Endothelial cell of umbilical vein (primary cell): ENCODE measurements around the gene SUDS3. TPM values are rescaled to one million over a fixed set of nuclear protein-coding genes. Genes with fewer than 3 reads are reported as not detected.

Source experiments
- BruUV-seq: library from RNA; stranded (reverse); fragments of 400-500 nt; replicated peaks from 2 replicates; lab custom pipeline; 2021; lab: Mats Ljungman, UMichigan
- CTCF ChIA-PET: fragments of 300-600, 350-600 bp; sonication (Branson Sonifier 250); formaldehyde crosslinking; loops from one replicate; lab custom pipeline; 2021; ENCODE audit warnings: antibody characterized with exemption, inconsistent platforms; lab: Charles Lee
- POLR2A ChIA-PET: fragments of 300-600, 350-600 bp; sonication (Branson Sonifier 250); formaldehyde crosslinking; loops from one replicate; lab custom pipeline; 2021; ENCODE audit warnings: antibody characterized with exemption, inconsistent platforms; lab: Charles Lee
- DNase-seq: peaks from one replicate; pipeline ENCODE4 v3.0.0-alpha.2; 2011; ENCODE audit warnings: low read depth, low spot score
- FAIRE-seq: peaks from 2 replicates; lab custom pipeline; 2011; peaks lifted over from hg19 to GRCh38; lab: Jason Lieb, UNC
- H2AFZ ChIP-seq: 2 replicates; pipeline ENCODE4 v1.6.0; 2012; ENCODE audit warnings: low read depth, low read length, control low read depth, inconsistent platforms
- H3K27ac ChIP-seq: 2 replicates; pipeline ENCODE4 v1.5.1; 2011; ENCODE audit warnings: low read depth, mild to moderate bottlenecking, control low read depth, low read length, moderate library complexity; ENCODE audit not compliant: insufficient read depth
- H3K27me3 ChIP-seq, 2 experiments: 2 replicates each; pipeline versions ENCODE4 v1.6.0 to v1.6.1; 2011; ENCODE audit warnings: low read length in 2 of 2, mixed read lengths in 1 of 2; ENCODE audit not compliant: control insufficient read depth in 2 of 2, insufficient read depth in 2 of 2
- H3K36me3 ChIP-seq, 2 experiments: 2 replicates in 1 of 2; 3 replicates in 1 of 2; pipeline ENCODE4 v1.5.1; 2011; ENCODE audit warnings: low read length in 2 of 2, mild to moderate bottlenecking in 1 of 2, moderate library complexity in 1 of 2; ENCODE audit not compliant: control insufficient read depth in 2 of 2, insufficient read depth in 2 of 2; ENCODE audit errors: extremely low read depth in 1 of 2
- H3K4me1 ChIP-seq: 3 replicates; pipeline ENCODE4 v1.5.1; 2011; ENCODE audit warnings: mild to moderate bottlenecking, low read length; ENCODE audit not compliant: control insufficient read depth, insufficient read depth; ENCODE audit errors: extremely low read depth
- H3K4me2 ChIP-seq: 2 replicates; pipeline ENCODE4 v1.6.1; 2011; ENCODE audit warnings: low read length, control low read depth, mixed read lengths; ENCODE audit not compliant: insufficient read depth
- H3K4me3 ChIP-seq, 3 experiments: fragments of 200-600 bp in 1 of 3; sonication (generic), shearing (Covaris generic) in 1 of 3; replicated peaks in 1 of 3; 2 replicates each; pipeline ENCODE4 v1.5.1; 2011 to 2016; ENCODE audit warnings: control low read depth in 3 of 3, low read length in 3 of 3, mild to moderate bottlenecking in 2 of 3, inconsistent platforms in 1 of 3, low read depth in 1 of 3, moderate library complexity in 1 of 3; ENCODE audit not compliant: insufficient read depth in 1 of 3
- H3K79me2 ChIP-seq: 2 replicates; pipeline ENCODE4 v1.6.0; 2012; ENCODE audit warnings: low read length, inconsistent platforms; ENCODE audit not compliant: control insufficient read depth, insufficient read depth
- H3K9ac ChIP-seq: replicated peaks from 2 replicates; pipeline ENCODE3; 2011; ENCODE audit warnings: low read length, control low read depth; ENCODE audit not compliant: insufficient read depth; ENCODE audit errors: extremely low read depth
- H3K9me1 ChIP-seq: replicated peaks from 3 replicates; pipeline ENCODE4 v1.6.0; 2011; ENCODE audit warnings: mild to moderate bottlenecking, low read length; ENCODE audit not compliant: control insufficient read depth, insufficient read depth; ENCODE audit errors: extremely low read depth
- H3K9me3 ChIP-seq: replicated peaks from 2 replicates; pipeline ENCODE4 v1.5.1; 2012; ENCODE audit warnings: low read length, inconsistent platforms; ENCODE audit not compliant: control insufficient read depth, insufficient read depth
- H4K20me1 ChIP-seq: replicated peaks from 2 replicates; pipeline ENCODE3; 2011; ENCODE audit warnings: mild to moderate bottlenecking, low read length; ENCODE audit not compliant: control insufficient read depth, insufficient read depth; ENCODE audit errors: extremely low read depth
- CTCF ChIP-seq, 2 donors: IDR thresholded peaks; 1 replicate in 1 of 2; 2 replicates in 1 of 2; pipeline ENCODE4 v1.5.1; 2011; ENCODE audit warnings: low read length in 2 of 2, mild to moderate bottlenecking in 2 of 2, moderate library complexity in 2 of 2, control low read depth in 1 of 2, inconsistent platforms in 1 of 2, low read depth in 1 of 2; ENCODE audit not compliant: insufficient read depth in 1 of 2; ENCODE audit errors: extremely low read depth in 1 of 2
- FOS ChIP-seq: IDR thresholded peaks from 2 replicates; pipeline ENCODE4 v1.6.1; 2011; ENCODE audit warnings: mild to moderate bottlenecking, low read length, moderate library complexity, borderline replicate concordance; ENCODE audit not compliant: insufficient read depth
- GATA2 ChIP-seq: IDR thresholded peaks from 2 replicates; pipeline ENCODE4 v1.7.0; 2011; ENCODE audit warnings: low read depth, mild to moderate bottlenecking, moderate library complexity, mixed read lengths, low read length; ENCODE audit not compliant: insufficient read length, insufficient read depth
- JUN ChIP-seq: IDR thresholded peaks from 2 replicates; pipeline ENCODE4 v1.6.1; 2011; ENCODE audit warnings: borderline replicate concordance, low read depth; ENCODE audit not compliant: insufficient read length, insufficient read depth
- MYC ChIP-seq: IDR thresholded peaks from one replicate; pipeline ENCODE4 v1.6.1; 2011; ENCODE audit warnings: mild to moderate bottlenecking, low read depth, low read length
- POLR2A ChIP-seq: IDR thresholded peaks from 2 replicates; pipeline ENCODE4 v1.6.1; 2012; ENCODE audit warnings: low read depth, mild to moderate bottlenecking, control low read depth, low read length
- POLR2AphosphoS5 ChIP-seq: IDR thresholded peaks from 2 replicates; pipeline ENCODE4 v1.6.1; 2012; ENCODE audit warnings: low read depth, mild to moderate bottlenecking, control low read depth, low read length, moderate library complexity; ENCODE audit not compliant: insufficient read depth
- dilution Hi-C: fragments of 300-500 bp; cut with MboI; formaldehyde crosslinking; loops from one replicate; pipeline ENCODE4 v1.15.0; 2019; ENCODE audit warnings: low sequenced_read_pairs; ENCODE audit not compliant: extremely low pct_ligation_motif_present
- intact Hi-C: fragments of 100-400 bp; cut with micrococcal nuclease; formaldehyde crosslinking; loops from one replicate; pipeline ENCODE4 v1.10.0; 2022
- polyA plus RNA-seq, 4 experiments: library from polyadenylated mRNA; depleted of rRNA in 3 of 4; stranded (reverse) in 3 of 4; unstranded in 1 of 4; fragments of >200 nt; gene quantifications; 2 replicates each; pipeline versions ENCODE4 v1.2.1 to v1.2.3, GENCODE V29; 2011 to 2012; ENCODE audit warnings: missing spikeins in 1 of 4
- total RNA-seq: library from RNA; stranded (reverse); gene quantifications from 2 replicates; pipeline ENCODE4 v1.2.3, GENCODE V29; 2021
- TF ChIP-seq, protein P1 (sequence below): IDR thresholded peaks from 2 replicates; pipeline ENCODE4 v1.6.1; 2011; ENCODE audit not compliant: insufficient read depth, insufficient read length

The SUDS3 gene
- total and polyA plus RNA-seq, 2 donors (not counting 3 experiments of a cell fraction or from before 2014, with no cell fraction given), result 16.9 to 27.4 TPM

DNA sequence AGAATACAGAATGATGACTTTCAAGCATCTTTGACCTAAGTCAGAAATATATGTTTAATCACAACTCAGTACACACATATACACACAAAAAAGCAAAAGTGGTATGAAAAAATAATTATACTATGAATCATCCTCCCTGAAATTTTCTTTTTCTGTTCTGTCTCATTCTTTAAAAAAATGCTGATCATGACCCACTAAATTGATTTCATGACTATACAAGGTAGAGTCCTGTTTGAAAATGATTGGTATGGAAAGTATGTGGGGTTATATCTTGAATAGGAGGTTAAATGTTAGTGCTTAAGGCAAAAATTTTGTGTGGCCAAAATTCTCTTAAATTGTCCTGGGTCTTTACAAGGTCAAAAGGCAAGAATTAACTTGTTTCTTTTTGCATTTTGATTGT is 80.4 kb downstream of the SUDS3 start:
- no peak for FAIRE-seq
- no peak overlapping the region for H3K27ac ChIP-seq
- POLR2A ChIA-PET, result no interaction called here
- H3K4me3 ChIP-seq, result no peak overlapping the region
- intact Hi-C loops, result no loop called here
- H3K9ac ChIP-seq, result no peak overlapping the region
- H3K27me3 ChIP-seq, result no peaks in the 10 kb centered on the region
- H3K4me2 ChIP-seq, result no peak overlapping the region
- no peaks in the 10 kb centered on the region for H3K79me2 ChIP-seq
- H3K9me3 ChIP-seq, result no peaks in the 10 kb centered on the region
- no peak for DNase-seq
- CTCF ChIA-PET, result no interaction called here
- H3K36me3 ChIP-seq, result no peaks in the 10 kb centered on the region
- peaks cover 3% of the 10 kb centered on the region for H3K4me1 ChIP-seq
- dilution Hi-C loops, result no loop called here
- no peaks in the 10 kb centered on the region for H4K20me1 ChIP-seq
- H2AFZ ChIP-seq, result no peak overlapping the region
- no peak for TF ChIP-seq JUN
- no peak for TF ChIP-seq MYC
- no peak for TF ChIP-seq GATA2
- TF ChIP-seq, protein P1, sequence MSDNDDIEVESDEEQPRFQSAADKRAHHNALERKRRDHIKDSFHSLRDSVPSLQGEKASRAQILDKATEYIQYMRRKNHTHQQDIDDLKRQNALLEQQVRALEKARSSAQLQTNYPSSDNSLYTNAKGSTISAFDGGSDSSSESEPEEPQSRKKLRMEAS, result no peak
- TF ChIP-seq POLR2A, result no peak
- BruUV-seq, result no TSS peak
- H3K9me1 ChIP-seq, result no peaks in the 10 kb centered on the region

- H3K79me2 ChIP-seq, result no peaks in the 10 kb centered on the region
- TF ChIP-seq CTCF (IDR thresholded peaks at IDR 0.05; ENCODE audit: extremely low read depth in 1 of 2, insufficient read depth in 1 of 2, low read depth in 1 of 2, low read length in 2 of 2) (no peak), MYC (no peak), POLR2AphosphoS5 (no peak), FOS (no peak)
- CTCF ChIA-PET, result interaction anchor here (0.5 kb wide), 1 partner anchor 537 kb away, joined by 3 read pairs; no protein-coding TSS in a partner anchor
- FAIRE-seq (no peak), DNase-seq (no peak)
- POLR2A ChIA-PET, result no interaction called here
- H3K36me3 ChIP-seq, result no peaks in the 10 kb centered on the region
- intact Hi-C loops, result no loop called here
- H3K4me2 ChIP-seq, result no peak overlapping the region
- dilution Hi-C loops, result no loop called here
- no peak overlapping the region for H3K27ac ChIP-seq
- no peak overlapping the region for H2AFZ ChIP-seq
- BruUV-seq, result no TSS peak
- H3K4me1 ChIP-seq, result peaks cover 3% of the 10 kb centered on the region
- no peak overlapping the region for H3K4me3 ChIP-seq
- H3K9ac ChIP-seq, result no peak overlapping the region
- H3K27me3 ChIP-seq, result no peaks in the 10 kb centered on the region
- no peaks in the 10 kb centered on the region for H3K9me1 ChIP-seq
- no peaks in the 10 kb centered on the region for H3K9me3 ChIP-seq
- no peaks in the 10 kb centered on the region for H4K20me1 ChIP-seq
These were observed 82.8 kb downstream of the SUDS3 start for GRCh38 chr12:118459110-118459509.
